Suppressor macrophage treated with lipopolysaccharide for 4 hours (primary cell): ENCODE data around the gene ZC3H18.

Experiments
- DNase-seq: peaks from one replicate; pipeline ENCODE4 v3.0.0-alpha.2; 2020

Gene ZC3H18

DNA sequence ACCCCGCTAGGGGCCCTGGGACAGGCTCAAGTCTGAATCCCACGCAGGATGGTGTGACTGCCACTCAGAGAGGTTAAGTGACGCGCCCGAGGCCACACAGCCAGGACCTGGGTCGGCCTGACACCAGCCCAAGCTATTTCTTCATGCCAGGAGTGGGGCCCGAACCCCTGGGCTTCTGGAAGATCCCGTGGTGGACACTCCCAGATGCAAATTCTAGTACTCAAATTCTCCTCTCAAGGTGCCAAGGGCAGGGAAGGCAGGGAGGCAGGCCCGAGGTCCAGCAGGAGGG is 73.4 kb downstream of the ZC3H18 start:
- DNase-seq = no peak

DNA sequence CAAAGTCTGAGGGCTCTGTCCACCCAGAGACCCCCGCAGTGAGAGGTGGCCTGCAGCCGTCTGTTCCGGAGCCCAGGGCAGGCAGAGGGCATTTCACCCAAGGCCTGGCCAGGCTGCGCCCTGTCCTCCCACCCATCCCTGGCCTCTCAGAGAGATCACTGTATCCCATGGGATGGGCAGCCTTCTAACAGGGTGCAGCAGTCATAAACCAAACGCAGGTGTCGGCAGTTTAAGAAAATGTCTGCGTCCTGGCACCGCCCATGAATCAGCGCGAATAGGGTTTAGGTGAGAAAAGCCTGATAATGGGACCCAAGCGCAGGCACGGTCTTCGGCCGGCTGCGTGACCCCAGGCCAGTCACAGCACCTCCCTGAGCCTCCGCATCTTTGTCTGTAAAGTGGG is 75.3 kb downstream of the ZC3H18 start:
- DNase-seq = no peak

DNA sequence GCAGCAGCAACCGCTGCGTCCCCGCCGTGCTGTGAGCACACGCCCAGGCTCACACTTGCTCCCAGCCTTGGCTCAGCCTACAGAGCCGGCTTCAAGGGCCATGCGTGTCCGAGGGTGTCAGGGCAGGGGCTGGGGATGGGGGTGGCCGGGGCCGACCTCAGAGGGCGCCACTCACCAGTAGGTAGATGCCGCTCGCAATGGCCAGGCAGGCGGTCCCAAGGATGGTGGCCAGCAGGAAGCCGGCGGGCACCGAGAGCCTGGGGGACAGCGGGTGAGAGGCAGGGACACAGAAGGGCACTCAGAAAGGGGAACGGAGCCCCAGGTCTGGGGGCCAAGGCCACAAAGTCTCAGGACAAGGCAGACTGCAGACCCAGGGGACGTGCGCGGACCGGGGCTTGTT is 75.7 kb downstream of the ZC3H18 start:
- DNase-seq = no peak

DNA sequence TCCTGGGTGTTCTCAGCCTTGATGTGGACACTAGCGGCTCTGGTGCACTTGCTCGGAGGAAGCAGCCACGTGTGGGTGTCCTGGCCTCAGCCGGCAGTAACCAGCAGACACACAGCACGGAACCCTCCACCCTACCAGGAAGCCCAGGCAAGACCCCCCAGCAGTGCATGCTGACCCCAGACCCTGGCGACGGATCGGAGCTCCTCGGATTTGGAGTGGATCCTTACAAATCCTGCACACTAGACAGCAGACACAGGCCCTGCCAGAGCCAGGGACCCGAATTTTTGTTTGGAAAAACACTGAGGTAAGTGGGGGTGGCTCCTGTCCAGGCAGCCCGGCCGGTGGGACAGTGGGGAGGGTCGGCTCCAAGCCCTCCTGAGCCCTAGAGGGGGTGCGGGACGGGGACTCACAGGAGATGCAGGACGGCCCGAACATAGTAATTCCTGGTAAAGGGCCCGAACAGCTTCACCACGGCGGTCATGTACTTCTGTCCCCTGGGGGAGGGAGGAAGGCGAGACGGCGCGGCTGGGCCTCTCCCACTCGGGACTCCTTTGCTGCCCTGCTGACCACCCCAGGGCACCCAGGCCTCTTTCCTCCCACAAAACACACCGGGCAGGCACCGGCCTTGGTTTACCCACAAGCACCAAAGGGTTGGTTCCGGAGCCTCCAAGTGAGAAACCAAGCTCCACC is 76.3 kb downstream of the ZC3H18 start:
- no peak for DNase-seq

DNA sequence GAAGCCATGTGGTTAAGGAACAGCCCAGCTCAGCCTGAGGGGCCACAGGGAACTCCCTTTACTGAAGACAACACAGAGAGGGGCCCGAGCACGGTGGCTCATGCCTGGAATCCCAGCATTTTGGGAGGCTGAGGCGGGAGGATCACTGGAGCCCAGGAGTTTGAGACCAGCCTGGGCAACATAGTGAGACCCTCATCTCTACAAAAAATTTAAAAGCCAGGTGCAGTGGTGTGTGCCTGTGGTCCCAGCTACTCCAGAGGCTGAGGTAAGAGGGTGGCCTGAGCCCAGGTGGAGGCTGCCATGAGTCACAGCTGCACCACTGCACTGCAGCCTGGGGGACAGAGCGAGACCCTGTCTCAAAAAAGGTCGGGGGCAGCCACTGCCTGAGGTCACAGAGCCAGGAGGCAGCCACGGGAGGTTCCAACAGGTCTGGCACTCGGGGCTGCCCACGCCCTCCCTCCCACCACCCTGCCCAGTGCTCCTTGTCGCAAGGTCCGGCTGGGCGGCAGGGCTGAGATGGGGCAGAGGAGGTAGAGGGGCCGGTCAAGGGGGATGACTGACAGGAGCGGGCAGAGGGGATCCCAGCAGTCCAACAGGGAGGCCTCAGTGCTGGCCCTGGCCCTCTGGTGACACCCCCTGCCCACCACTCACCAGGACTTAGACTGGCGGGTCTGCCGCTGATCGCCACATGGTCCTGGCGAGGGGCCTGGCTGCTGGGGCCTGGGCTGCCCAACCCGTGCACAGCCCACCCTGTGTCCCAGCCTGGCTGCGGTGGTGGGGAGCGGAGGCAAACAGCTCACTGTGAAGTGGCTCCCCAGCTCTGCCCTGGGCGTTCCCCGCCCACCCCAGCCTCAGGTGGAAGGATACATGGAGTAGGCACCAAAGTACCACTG is 77.2 kb downstream of the ZC3H18 start:
- no peak for DNase-seq

DNA sequence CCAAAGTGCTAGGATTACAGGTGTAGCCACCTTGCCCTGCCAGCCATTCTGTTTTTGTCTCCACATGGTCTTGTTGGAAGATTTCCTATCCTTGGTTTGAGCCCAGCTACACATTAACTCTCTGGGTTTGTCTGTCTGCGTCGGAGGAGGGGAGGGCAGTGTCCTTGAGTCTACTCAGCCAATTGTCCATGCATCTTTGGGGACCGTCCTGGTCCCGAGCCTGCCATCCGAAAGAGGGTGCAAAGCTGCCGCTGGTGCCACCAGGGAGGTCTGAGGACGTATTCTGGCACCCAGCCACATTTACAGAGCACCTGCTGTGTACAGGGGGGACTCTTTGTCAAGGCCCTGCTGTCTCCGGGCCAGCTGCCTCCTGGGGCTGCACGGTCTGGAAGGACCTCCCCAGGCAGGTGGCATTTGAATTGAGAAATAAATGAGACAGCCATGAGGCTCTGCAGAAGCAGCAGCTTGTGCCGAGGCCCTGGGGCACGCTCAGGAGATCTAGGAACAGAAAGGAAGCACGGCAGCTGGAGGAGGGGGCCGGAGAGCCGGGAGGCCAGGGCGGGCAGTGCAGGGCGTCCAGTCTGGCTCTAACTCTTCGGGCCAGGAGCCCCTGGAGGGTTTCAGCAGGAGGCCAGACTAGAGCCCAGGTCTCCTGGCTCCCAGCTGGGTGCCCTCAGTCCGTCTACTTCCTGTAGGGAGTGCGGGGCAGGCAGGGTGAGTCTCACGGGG is 79.2 kb downstream of the ZC3H18 start:
- DNase-seq = no peak

DNA sequence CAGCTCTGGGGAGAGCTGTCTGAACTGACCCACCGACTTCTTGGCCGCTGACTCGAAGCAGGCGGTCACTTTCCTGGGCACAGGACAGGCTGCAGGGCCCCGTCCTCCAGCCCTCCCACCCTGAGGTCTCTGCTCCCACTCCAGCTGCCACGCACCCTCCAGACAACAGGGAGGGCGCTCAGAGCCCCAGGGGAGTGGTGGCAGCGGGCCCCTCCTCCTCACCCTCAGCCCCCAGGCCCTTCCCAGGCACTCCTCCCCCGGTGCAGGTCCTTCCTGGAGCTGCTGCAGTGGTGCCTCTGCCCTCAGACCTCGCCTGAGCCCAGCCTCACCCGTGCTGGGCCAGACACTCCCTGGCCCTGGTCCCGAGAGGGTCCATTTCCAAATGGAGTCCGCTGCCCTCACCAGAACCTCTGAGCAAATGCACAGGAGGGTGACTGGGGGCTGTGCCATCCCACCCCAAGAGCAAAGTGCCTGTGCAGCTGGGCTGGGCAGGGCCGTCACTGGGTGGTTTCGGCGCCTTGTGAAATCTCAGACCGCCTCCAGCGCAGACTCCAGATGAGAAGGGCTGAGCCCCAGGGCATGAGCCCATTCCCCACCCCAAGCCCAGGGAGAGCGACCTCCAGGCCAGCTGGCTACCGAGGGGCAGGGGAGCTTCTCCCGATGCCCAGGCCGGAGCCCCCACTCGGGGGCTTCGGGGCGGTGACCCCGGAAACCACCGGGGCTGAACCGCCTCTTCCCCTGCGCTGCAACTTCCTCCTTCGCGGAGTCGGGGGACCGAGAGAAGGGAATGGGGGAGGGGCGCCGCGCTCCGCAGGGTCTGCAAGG is 79.9 kb downstream of the ZC3H18 start:
- peak; percentile 62 for DNase-seq

DNA sequence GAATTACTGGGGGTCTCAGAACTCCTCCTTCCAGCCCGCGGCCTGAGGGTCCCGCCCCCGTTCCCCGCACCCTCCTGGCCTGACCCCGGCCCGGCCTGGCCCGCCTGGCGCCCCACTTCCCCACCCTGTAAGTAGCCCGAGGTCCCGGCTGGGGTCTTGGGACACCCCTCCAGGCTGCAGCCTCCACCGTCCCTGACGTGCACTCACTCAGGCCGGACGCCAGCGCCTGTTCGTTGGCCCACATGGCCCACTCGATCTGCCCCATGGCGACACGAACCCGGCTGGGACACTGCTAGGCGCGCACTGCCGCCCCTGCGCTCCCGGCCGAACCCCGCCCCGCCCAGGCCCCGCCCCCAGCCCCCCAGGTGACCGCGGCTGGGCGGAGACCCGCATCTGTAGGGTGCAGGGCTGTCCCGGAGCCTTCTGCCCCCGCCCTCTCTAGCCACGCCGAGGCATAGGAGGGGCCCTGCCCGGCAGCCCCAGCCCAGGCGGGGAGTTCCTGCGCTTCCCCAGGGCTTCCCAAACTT is 80.6 kb downstream of the ZC3H18 start, which contains the start of gene CYBA:
TSS of gene CYBA (minus strand) at position 305 of the 527 bp plus-strand sequence. CDS start at position 265, 40 bp downstream.
- peak; percentile 92 for DNase-seq

DNA sequence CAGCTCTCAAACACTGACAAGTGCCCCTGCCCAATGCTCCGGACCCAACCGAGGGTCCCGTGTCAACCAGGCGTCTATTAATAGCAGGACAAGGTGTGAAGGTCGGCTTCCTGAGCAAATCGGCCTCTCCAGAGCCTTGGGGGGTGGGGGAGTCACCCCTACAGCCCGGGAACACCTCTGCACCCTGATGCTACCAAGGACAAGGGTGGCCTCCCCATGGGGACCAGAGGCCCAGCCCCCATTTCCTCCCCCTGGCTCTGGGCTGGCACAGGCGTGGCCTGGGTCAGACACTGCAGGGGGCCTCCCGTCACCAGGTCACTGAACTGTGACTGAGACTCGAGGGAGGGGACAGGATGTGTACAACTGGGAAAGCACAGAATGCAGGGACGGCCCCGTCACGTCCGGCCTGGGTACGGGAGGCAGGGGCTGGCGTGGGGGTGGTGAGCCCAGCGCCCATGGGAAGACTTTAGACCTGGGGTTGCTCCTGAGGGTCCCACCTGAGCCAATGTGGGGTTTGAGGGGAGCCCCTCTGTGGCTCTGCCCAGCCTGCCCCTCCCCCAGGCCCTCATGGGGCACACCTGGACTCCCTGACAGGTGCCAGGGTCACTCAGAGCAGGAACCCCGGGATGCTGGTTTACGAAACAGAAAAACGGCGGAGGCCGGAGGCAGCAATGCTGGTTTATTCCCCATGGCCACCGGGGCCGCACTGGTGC is 81.2 kb downstream of the ZC3H18 start:
- DNase-seq = peak; percentile 91

DNA sequence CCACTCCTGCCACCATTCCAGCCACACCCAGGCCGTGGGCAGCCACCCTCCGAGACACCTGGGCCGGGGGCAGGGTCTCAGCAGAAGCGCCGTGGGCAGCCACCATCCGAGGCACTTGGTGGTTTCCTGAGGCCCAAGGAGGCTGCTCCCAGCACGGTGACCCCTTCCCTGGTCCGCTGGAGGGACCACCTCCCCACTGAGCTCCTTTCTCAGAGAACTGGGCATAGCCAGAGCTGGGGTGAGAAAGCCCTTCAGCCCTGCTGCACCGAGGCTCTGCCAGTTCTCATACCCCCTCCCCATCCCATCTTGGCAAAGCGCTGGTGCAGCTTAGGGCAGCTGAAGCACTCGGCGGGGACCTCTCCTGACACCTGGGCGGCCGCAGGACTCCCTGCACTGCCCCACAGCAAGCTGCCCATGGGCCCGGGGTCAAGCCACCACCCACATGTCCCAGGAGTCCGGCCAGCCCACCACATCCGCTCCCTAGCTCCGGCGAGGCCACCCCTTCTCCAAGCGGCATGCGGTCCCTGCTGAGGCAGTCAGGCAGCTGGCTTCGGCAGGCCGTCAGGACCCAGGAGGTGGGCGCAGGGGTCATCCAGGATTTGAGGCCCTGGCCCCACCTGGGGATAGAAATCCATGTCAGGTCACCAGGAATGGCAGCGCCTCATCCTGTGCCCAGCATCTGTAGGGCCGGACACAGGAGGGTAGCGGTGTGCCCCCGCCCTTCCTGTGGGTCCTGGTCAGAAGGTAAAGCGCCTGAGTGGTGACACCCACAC is 82.0 kb downstream of the ZC3H18 start:
- DNase-seq = no peak

DNA sequence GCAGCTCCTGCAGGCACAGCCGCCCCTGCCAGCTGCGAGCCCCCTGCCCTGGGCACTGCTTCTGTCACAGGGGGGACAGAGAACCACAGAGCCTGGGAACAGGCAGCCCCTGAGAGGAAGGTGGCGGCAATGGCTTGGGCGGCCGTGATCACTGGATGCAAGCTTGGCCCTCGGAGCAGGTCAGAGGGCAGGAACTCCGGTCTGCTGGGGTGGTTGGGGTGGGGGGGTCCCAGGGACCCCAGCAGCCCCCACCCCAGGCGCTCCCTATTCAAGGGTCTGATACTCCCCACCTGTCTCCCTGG is 82.5 kb downstream of the ZC3H18 start:
- no peak for DNase-seq

DNA sequence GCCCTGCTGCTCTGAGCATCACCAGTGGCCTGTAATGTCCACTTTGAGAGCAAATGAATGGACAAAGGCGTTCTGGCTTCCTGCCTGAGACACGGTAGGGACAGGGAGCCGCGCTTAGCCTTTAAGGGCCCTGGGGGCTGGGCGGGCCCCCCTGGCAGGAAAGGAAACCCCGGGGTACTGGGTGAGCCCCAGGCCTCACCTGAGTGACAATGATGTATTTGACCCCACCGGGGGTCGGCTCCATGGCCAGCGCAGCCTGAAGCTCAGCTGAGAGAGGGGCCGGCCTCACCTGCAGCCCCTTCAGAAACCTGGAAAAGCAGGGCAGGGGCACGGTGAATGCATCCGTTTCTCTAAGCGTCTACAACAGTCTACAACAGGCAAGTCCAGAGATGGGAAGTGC is 82.9 kb downstream of the ZC3H18 start:
- DNase-seq = no peak

DNA sequence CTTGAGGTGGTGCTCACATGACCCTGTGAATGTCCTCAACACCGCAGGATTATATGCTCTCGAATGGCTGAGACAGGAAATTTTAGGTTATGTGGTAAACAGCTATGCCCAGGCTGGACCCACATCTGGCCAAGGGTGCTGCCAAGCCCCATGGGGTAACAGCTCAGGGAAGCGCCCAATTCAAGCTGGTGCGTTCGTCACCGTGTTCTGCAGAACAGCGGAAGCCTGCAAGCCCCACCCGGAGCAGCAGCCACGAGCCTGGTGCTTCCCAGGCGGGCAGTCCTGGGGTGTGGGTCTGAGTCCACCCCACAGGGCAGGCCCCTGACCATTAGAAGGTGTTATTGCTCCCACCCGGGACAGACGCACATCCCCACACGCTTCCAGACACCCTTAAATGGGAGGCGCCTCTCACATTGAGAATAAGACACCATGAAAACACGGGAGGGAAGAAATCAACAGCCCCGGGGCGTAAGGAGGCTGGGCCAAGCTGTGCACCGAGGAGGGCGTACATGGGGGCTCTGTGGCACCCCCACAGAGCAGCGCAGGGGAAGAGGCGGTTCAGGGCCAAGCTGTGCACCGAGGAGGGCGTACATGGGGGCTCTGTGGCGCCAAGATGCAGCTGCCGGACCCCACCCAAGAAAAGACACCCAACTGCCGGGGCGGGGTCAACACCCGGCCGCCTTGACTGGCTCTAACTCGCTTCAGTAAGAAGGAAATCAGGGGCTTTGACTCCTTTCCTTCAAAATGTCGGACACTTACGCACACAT is 83.6 kb downstream of the ZC3H18 start:
- no peak for DNase-seq

DNA sequence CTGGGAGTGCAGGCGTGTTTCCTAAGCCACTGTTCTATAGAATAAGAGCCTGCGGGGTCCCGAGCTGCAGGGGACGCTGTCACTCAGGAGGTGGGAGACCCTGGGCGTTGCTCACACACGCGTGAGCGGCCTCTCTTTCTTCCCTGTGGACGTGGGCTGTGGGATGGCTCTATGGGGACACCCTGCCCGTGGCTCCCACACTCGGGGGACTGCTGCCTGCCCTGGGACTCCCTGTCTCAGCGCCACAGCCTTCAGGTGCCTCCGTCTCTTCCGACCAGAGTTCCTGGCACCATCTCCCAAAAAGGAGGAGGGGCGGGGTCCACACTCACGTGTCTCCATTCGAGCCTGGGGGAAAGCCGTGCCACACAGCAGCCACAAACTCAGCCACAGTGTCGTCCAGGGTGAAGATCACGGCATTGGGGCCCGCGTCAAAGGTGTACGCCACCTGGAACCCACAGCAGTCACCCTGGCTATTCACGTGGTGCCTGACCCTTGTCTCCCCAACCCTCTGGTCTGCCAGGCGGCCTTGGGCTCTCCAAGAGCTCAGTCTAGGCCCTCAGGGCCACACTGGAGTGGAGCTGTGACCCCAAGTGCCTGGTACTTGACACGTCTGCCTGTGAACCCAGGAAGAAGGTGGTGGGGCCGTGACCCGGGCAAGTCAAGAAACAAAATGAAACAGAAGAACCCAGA is 84.3 kb downstream of the ZC3H18 start:
- no peak for DNase-seq

DNA sequence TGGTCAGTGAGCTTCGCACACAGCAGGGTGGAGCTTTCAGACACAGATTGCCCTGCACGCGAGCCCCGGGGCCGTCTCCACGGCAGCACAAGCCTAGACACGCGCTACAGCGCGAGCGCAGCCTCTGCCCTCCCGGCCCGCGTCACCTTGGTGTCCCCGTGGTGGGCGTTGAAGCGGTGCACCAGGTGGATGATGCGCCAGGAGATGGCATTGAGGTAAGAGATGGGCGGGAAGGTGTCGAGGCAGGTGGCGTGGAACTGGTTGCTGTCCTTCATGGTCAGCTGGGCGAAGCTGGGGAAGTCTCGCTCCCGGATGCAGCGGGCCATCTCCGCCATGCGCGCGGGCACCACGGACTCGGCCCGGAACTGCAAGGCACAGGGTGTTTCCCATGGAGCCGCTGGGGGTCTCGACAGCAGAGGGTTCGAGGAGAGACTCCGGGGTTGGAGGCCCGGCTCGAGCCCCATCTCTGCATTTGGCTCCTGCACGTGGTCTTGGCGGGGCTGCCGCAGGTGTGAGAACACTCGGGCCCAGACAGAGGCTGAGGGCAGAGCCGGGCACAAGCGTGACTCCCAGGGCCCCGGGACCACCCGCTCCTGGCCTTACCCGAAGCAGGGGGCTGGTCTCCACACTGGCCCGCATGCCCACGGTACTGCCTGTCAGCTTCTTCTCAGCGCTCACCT is 85.0 kb downstream of the ZC3H18 start:
- no peak for DNase-seq

DNA sequence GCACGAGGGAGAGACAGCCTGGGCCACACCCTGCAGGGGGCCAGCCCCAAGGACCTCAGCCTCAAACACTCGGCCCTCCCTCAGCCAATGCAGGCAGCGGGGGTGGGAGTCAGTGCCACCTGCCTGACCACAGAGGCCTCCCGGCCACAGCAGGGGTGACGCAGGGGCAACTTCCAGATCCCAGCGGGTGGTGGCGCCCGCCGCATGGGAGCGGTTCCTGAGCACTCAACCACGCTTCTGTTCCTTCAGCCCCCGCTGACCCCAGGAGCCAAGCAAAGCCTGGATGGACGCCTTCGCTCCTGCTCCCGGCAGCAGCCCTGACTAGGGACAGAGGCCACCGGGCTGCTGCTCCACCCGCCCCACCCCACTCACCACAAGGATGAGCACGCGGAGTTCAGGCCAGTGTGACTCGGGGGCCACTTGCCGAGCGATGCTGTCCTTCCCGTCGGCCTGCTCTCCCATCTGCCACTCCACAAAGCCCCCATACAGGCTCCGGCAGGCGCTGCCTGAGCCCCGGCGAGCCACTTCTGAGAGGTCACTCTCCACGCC is 85.6 kb downstream of the ZC3H18 start:
- no peak for DNase-seq

DNA sequence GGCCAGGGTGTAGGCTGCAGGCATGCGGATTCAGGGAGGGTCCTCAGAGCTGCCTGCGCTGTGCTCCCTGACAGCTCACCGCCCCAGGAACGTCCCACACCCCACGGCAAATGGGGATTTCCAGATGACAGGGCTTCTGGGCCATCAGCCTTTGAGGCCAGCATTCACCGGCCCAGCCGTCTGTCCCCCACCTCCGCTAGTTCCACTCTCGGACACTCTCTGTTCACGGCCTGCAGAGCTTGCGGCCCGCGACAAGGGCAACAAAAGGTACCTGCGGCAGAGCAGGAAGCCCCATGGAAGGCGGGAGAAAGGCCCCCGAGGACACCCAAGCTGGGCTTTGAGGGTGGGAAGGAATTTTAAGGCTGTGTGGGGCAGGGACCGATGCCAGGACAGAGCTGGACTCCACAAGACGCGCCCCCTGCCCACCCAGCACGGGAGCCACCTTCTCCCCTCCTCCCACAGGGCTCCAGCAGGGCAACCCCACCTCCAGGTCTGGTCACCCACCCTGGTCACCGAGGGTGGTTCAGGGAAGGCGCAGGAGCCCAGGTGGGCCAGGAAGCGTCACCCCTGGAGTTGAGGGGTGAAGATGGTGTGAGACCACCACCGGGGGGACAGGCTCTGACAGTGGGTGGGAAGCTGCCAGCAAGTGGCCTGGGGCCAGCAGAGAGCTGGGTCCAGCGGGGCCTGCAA is 86.2 kb downstream of the ZC3H18 start:
- DNase-seq = no peak

DNA sequence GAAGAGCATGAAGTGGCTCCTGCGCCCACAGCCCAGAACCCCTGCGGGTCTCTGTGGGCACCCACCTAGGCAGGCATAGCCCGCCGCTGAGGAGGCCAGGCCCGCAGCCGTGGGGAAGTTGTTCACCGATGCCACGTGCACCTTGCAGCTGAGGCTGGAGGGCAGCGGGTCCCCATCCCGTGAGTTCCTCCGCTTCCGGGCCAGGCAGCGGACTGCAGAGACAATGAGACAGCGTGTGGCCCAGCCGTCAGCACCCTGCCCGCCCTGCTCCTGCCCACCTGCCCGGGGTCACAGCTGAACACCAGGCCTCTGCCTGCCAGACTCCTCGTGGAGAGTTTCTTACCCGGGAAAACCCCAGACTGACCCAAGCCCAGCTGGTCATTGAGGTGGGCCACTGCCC is 87.2 kb downstream of the ZC3H18 start:
- DNase-seq = no peak
